B cell (primary cell): ENCODE results near the gene ARID3B. TPM values are rescaled to one million over a fixed set of nuclear protein-coding genes. Genes with fewer than 3 reads are reported as not detected.

Source experiments
- ATAC-seq: fragments of 200-7000 bp; cut with Tn5 transposase; one replicate; pipeline ENCODE4 v1.10.0; 2021; ENCODE audit warnings: low read depth, mild to moderate bottlenecking, moderate number of reproducible peaks, moderate library complexity
- CTCF ChIA-PET: fragments of 350-600 bp; sonication (Branson Sonifier 250); formaldehyde crosslinking; loops from one replicate; lab custom pipeline; 2021; ENCODE audit warnings: antibody characterized with exemption, inconsistent platforms; lab: Charles Lee
- POLR2A ChIA-PET: fragments of 350-600 bp; sonication (Branson Sonifier 250); formaldehyde crosslinking; loops from one replicate; lab custom pipeline; 2021; ENCODE audit warnings: antibody characterized with exemption; lab: Charles Lee
- DNase-seq: peaks from one replicate; pipeline ENCODE4 v3.0.0; 2013
- H2AFZ ChIP-seq: 2 replicates; pipeline ENCODE4 v1.6.1; 2012; ENCODE audit warnings: mild to moderate bottlenecking, low read depth, low read length; ENCODE audit not compliant: insufficient read depth, poor library complexity, severe bottlenecking
- H3K27ac ChIP-seq, 2 donors: 1 replicate in 1 of 2; 2 replicates in 1 of 2; pipeline ENCODE4 v1.5.1; 2012 to 2013; ENCODE audit warnings: low read length in 2 of 2, mild to moderate bottlenecking in 2 of 2, moderate library complexity in 1 of 2
- H3K27me3 ChIP-seq, 4 experiments: fragments of 200-600 bp in 1 of 4; sonication (generic) in 1 of 4; replicated peaks in 1 of 4; 1 replicate in 2 of 4; 2 replicates in 2 of 4; pipeline versions ENCODE4 v1.6.1 to v1.7.0; 2013 to 2016; ENCODE audit warnings: low read length in 3 of 4, mild to moderate bottlenecking in 2 of 4, mixed read lengths in 1 of 4, moderate library complexity in 1 of 4; ENCODE audit not compliant: insufficient read depth in 4 of 4, control insufficient read depth in 3 of 4; ENCODE audit errors: control extremely low read depth in 1 of 4
- H3K36me3 ChIP-seq, 2 experiments: replicated peaks in 1 of 2; 1 replicate in 1 of 2; 2 replicates in 1 of 2; pipeline versions ENCODE4 v1.6.1 to v1.7.1; 2013; ENCODE audit warnings: low read length in 1 of 2; ENCODE audit not compliant: insufficient read depth in 2 of 2, control insufficient read depth in 1 of 2; ENCODE audit errors: control extremely low read depth in 1 of 2, extremely low read depth in 1 of 2
- H3K4me1 ChIP-seq, 2 donors: fragments of 200-600 bp in 1 of 2; sonication (generic) in 1 of 2; 1 replicate in 1 of 2; 2 replicates in 1 of 2; pipeline versions ENCODE4 v1.5.1 to v1.6.1; 2013 to 2017; ENCODE audit warnings: low read length in 2 of 2; ENCODE audit not compliant: control insufficient read depth in 2 of 2, insufficient read depth in 2 of 2
- H3K4me2 ChIP-seq: replicated peaks from 2 replicates; pipeline ENCODE3; 2012; ENCODE audit warnings: mild to moderate bottlenecking, low read depth, low read length; ENCODE audit not compliant: poor library complexity, severe bottlenecking
- H3K4me3 ChIP-seq, 5 experiments: fragments of 200-600 bp in 1 of 5; sonication (generic) in 1 of 5; 1 replicate in 3 of 5; 2 replicates in 2 of 5; pipeline versions ENCODE4 v1.5.1 to v1.7.0; 2011 to 2016; ENCODE audit warnings: low read length in 4 of 5, mild to moderate bottlenecking in 4 of 5, low read depth in 2 of 5, control low read depth in 1 of 5, moderate library complexity in 1 of 5; ENCODE audit not compliant: insufficient read depth in 1 of 5; ENCODE audit errors: control extremely low read depth in 1 of 5, extremely low read depth in 1 of 5
- H3K79me2 ChIP-seq: fragments of 200-600 bp; sonication (generic); one replicate; pipeline ENCODE4 v1.6.0; 2016; ENCODE audit warnings: low read length; ENCODE audit not compliant: control insufficient read depth, insufficient read depth
- H3K9ac ChIP-seq: fragments of 200-600 bp; sonication (generic); 2 replicates; pipeline ENCODE4 v1.6.1; 2017; ENCODE audit warnings: mild to moderate bottlenecking, low read length, moderate library complexity
- H3K9me3 ChIP-seq, 3 donors: one replicate each; pipeline versions ENCODE4 v1.6.1 to v1.7.1; 2013; ENCODE audit warnings: low read length in 2 of 3; ENCODE audit not compliant: control insufficient read depth in 2 of 3, insufficient read depth in 1 of 3; ENCODE audit errors: control extremely low read depth in 1 of 3
- H4K20me1 ChIP-seq: 2 replicates; pipeline ENCODE4 v1.6.0; 2012; ENCODE audit warnings: mild to moderate bottlenecking, low read length; ENCODE audit not compliant: insufficient read depth, control insufficient read depth, poor library complexity, severe bottlenecking
- H3K27ac Mint-ChIP-seq: one replicate; pipeline ENCODE4 v1.8.0; 2021; ENCODE audit warnings: mixed read lengths
- H3K27me3 Mint-ChIP-seq: one replicate; pipeline ENCODE4 v1.8.0; 2021; ENCODE audit warnings: mixed read lengths
- H3K4me1 Mint-ChIP-seq: one replicate; pipeline ENCODE4 v1.8.0; 2021; ENCODE audit warnings: mixed read lengths
- H3K4me3 Mint-ChIP-seq: one replicate; pipeline ENCODE4 v1.8.0; 2021; ENCODE audit warnings: mixed read lengths
- H3K9me3 Mint-ChIP-seq: one replicate; pipeline ENCODE4 v1.8.0; 2022; ENCODE audit warnings: mixed read lengths; ENCODE audit not compliant: insufficient read depth
- CTCF ChIP-seq: fragments of 200-600 bp; IDR thresholded peaks from one replicate; pipeline ENCODE4 v1.8.0; 2022; ENCODE audit warnings: antibody characterized with exemption, mild to moderate bottlenecking
- EZH2 ChIP-seq: IDR thresholded peaks from 2 replicates; pipeline ENCODE4 v1.6.1; 2012; ENCODE audit warnings: borderline replicate concordance, low read depth, mild to moderate bottlenecking, moderate library complexity, low read length; ENCODE audit not compliant: insufficient read depth, poor library complexity, severe bottlenecking
- WGBS: methylation state at CpG from one replicate; pipeline ENCODE4 v1.1.5; 2013; ENCODE audit warnings: missing lambda C conversion rate; ENCODE audit not compliant: insufficient coverage; 5-methylcytosine and 5-hydroxymethylcytosine counted together
- intact Hi-C: fragments of 100-400 bp; cut with micrococcal nuclease; formaldehyde crosslinking; loops from one replicate; pipeline ENCODE4 v1.10.0; 2022
- polyA plus RNA-seq: library from polyadenylated mRNA; depleted of rRNA; stranded (reverse); fragments of >200 nt; gene quantifications from 2 replicates; pipeline ENCODE4 v1.2.3, GENCODE V29; 2012
- total RNA-seq, 2 donors: library from RNA; stranded (reverse); fragments of 120-200 nt in 1 of 2; gene quantifications; 1 replicate in 1 of 2; 2 replicates in 1 of 2; pipeline versions ENCODE4 v1.2.3 to v1.2.4, GENCODE V29; 2013 to 2022

The ARID3B gene
- total and polyA plus RNA-seq, 2 donors (not counting 1 experiment from before 2014, with no cell fraction given): 23.0 to 31.0 TPM

GRCh38 chr15:74598126-74598842 lies 57.3 kb downstream of the ARID3B start:
- ChIA-PET CTCF (interaction anchor here (0.6 to 1.3 kb wide), 7 partner anchors 32 to 223 kb away, joined by 3 to 4 read pairs (median 3); no protein-coding TSS in a partner anchor), POLR2A (interaction anchor here (1.4 kb wide), 1 partner anchor 16 kb away, joined by 4 read pairs; no protein-coding TSS in a partner anchor)
- Mint-ChIP-seq H3K27me3 (no peaks in the 10 kb centered on the region), H3K4me1 (peaks cover 14% of the 10 kb centered on the region), H3K27ac (peak overlapping the region; percentile 97), H3K4me3 (peak overlapping the region; percentile 100), H3K9me3 (no peaks in the 10 kb centered on the region)
- Histone ChIP-seq H3K36me3 (peaks cover 5% of the 10 kb centered on the region in 2 experiments), H3K4me2 (peak overlapping the region; percentile 95), H3K4me1 (peaks cover 3 to 15% of the 10 kb centered on the region in 2 donors), H3K9me3 (no peaks in the 10 kb centered on the region), H4K20me1 (no peaks in the 10 kb centered on the region), H3K79me2 (peaks cover 7% of the 10 kb centered on the region), H3K27me3 (no peaks in the 10 kb centered on the region), H2AFZ (peak overlapping the region; percentile 99), H3K9ac (peak overlapping the region; percentile 85), H3K4me3 (peak overlapping the region; percentile 71 to 93 (median 79)), H3K27ac (peak overlapping the region; percentile 68 to 78)
- DNase-seq: peak; percentile 86
- 2% methylated on average over 26 of the region's 26 CpGs for WGBS
- ATAC-seq: peak; percentile 100
- TF ChIP-seq CTCF (no peak), EZH2 (no peak)
- intact Hi-C loops: loop anchor here (1.0 to 2.0 kb wide), 3 partner anchors 16 to 137 kb away; partner anchors contain the start of genes ARID3B and UBL7

GRCh38 chr15:74599156-74599555 lies 58.1 kb downstream of the ARID3B start:
- Mint-ChIP-seq H3K27ac (peak overlapping the region; percentile 20), H3K27me3 (no peaks in the 10 kb centered on the region), H3K9me3 (no peaks in the 10 kb centered on the region), H3K4me3 (peak overlapping the region; percentile 100), H3K4me1 (peaks cover 14% of the 10 kb centered on the region)
- Histone ChIP-seq H3K36me3 (peaks cover 2 to 4% of the 10 kb centered on the region in 2 experiments), H2AFZ (peak overlapping the region; percentile 99), H3K4me3 (peak overlapping the region; percentile 40 to 93 (median 75)), H3K4me2 (peak overlapping the region; percentile 95), H4K20me1 (no peaks in the 10 kb centered on the region), H3K27me3 (no peaks in the 10 kb centered on the region), H3K9ac (peak overlapping the region; percentile 85), H3K4me1 (peaks cover 3 to 15% of the 10 kb centered on the region in 2 donors), H3K79me2 (peaks cover 7% of the 10 kb centered on the region), H3K27ac (no peak overlapping the region), H3K9me3 (no peaks in the 10 kb centered on the region)
- POLR2A ChIA-PET: interaction anchor here (0.6 kb wide), 1 partner anchor 58 kb away, joined by 4 read pairs; the partner anchor contains the start of gene ARID3B
- CTCF ChIA-PET: interaction anchor here (0.6 to 1.3 kb wide), 5 partner anchors 22 to 224 kb away, joined by 3 to 4 read pairs (median 3); no protein-coding TSS in a partner anchor
- DNase-seq: no peak
- TF ChIP-seq CTCF: no peak
- TF ChIP-seq EZH2: no peak
- 97% methylated on average over 15 of the region's 15 CpGs for WGBS
- intact Hi-C loops: loop anchor here (2.0 kb wide), 1 partner anchor 138 kb away; the partner anchor contains the start of gene UBL7
- no peak for ATAC-seq
